T-helper 2 cell treated with Interferon-gamma antibody and Interleukin-4, amounts not matched to agents 100 ng/mL and 5 ng/mL, for 36 hours (primary cell): ENCODE measurements around the gene UBL3. TPM values are rescaled to one million over a fixed set of nuclear protein-coding genes. Genes with fewer than 3 reads are reported as not detected.

Experiments
- intact Hi-C: fragments of 100-400 bp; cut with micrococcal nuclease; formaldehyde crosslinking; loops from one replicate; pipeline ENCODE4 v1.15.1; 2023
- total RNA-seq: library from RNA; stranded (reverse); gene quantifications from 2 replicates; pipeline ENCODE4 v1.2.3, GENCODE V29; 2022

UBL3 gene
- total RNA-seq, 1 donor from 2014 or later = 10.8 TPM

DNA sequence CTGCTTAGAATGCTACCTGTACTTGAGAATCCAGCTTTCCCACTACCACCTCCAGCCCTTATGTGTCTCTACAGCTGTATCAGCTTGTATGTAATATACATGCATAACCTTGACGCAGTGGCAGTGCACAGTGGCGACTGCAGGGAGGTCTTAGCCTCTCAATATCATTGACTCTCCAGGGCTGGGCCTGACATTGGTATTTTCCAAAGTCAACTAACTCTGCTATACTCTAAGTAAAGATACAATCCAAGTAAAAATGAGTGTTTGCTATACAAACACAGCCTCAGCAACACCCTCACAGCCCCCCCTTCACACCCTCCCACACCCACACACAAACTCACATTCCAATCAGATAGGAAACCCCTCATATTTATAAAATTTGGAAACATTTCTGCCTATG is 6.7 kb upstream of the UBL3 start:
- intact Hi-C loops = no loop called here

DNA sequence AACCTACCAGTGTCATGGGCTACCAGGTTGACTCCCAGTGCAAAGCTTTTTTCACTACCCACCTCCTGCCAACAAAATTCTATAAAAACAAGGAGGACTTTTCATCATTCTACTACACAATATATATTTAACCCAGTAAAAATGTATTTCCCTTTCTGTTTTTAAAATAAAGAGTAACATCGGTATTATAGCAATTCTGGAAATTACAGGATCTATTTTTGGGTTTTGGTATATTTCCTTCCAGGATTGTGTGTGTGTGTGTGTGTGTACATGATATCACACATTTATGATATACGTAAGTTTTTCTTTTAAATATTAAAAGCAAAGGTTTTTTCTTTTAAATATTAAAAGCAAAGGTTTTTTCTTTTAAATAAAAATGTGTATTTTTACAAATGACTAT is 6.0 kb upstream of the UBL3 start:
- intact Hi-C loops = no loop called here

DNA sequence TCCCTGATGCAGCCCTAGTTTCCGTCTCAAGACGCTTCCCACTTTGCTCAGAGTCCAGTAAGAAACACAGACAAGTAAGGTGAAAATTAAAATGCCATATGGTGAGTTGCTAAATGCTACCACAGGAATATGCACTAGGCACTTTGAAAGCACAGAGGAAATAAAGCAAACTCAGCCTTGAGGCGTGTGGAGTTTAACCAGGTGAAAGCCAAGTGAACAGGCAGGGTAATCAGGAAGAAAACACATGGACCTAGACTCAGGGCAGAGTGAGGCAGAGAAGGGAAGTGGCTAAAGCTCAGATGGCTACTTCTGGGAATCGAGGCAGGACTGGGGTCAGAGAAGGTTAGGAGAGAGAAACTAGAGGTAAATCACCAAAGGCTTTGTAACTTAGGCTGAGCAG is 5.4 kb upstream of the UBL3 start:
- intact Hi-C loops = no loop called here

DNA sequence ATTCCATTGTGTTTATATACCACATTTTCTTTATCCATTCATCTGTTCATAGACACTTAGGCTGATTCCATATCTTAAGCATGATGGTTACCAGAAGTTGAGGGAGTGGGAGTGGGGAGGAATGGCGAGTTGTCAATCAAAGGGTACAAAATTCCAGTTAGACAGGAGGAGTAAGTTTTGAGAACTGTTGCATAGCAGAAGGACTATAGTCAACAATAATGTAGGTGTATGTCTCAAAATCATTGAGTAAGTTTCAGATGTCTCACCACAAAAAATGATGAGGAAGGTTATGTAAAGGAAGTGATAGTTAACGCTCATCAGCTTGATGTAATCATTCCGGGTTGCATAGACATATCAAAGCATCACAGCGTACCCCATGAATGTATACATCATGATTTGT is 4.6 kb upstream of the UBL3 start:
- intact Hi-C loops = no loop called here

DNA sequence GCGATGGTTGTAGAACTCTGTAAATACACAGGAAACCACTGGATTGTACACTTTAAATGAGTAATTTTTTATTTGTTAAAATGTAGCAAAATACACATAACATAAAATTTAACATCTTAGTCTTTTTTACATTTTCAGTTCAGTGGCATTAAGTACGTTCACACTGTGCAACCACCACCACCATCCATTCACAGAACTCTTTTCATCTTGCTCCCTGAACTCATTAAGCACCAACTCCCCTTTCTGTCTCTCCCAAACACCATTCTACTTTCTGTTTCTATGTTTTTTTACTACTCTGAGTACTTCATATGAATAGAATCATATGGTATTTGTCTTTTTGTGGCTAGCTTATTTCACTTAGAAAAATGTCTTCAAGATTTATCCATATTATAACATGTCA is 2.7 kb upstream of the UBL3 start:
- intact Hi-C loops = loop anchor here (5.0 kb wide), 2 partner anchors 534 to 614 kb away; partner anchors contain the start of gene HMGB1

DNA sequence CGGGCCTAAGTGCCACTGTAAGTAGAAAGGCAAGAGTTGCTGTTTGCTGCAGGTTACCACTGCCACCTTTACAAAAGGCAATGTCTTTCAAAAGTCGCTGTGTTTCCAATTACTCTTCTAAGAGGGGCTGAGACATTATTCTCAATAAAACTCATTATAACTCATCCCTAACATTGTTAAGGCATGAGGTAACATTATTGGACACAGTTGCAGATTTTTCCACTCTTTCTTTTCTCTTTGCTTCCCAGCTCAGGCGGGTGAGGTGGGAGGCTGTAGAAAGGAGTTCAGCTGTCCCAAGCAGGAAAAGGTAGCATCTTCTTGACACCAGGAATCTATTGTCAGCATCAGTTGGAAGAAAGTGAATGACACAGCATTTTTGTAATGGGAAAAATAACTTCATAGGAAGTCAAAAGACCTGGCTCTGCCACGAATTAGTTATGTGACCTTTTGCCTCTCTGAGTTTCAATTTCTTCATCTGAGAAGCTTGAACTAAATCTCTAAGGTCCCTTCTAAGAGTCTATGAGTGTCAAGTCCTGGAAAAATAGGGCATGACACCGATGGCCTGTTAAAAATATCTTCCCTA is 2.1 kb upstream of the UBL3 start:
- intact Hi-C loops = loop anchor here (5.0 kb wide), 2 partner anchors 535 to 615 kb away; partner anchors contain the start of gene HMGB1

DNA sequence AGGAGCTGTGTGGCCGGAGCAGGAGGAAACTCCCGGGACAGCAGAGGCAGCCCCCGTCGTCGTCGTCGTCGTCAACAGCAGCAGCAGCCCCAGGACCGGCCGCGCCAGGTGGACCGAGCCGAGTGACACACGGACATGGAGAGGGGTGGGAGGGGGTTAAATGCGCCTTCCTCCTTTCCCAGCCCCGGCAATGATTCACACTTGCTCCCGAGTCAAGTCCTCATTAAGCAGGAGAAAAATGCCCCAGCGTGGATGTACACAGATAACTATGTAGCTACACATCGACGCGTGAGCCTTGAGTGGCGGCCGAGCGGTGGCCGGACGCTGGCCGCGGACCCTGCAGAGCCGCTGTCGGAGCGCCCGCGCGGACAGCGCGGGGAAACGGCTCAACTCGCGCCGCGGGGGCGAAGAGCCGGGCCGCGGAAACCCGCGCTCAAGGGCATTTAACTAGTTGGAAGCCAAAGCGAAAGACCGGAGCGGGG is 645 bp downstream of the UBL3 start:
- intact Hi-C loops = loop anchor here (1.0 to 5.0 kb wide), 11 partner anchors 53 to 1313 kb away; partner anchors contain the start of genes HMGB1, KATNAL1, SLC7A1 and USPL1

DNA sequence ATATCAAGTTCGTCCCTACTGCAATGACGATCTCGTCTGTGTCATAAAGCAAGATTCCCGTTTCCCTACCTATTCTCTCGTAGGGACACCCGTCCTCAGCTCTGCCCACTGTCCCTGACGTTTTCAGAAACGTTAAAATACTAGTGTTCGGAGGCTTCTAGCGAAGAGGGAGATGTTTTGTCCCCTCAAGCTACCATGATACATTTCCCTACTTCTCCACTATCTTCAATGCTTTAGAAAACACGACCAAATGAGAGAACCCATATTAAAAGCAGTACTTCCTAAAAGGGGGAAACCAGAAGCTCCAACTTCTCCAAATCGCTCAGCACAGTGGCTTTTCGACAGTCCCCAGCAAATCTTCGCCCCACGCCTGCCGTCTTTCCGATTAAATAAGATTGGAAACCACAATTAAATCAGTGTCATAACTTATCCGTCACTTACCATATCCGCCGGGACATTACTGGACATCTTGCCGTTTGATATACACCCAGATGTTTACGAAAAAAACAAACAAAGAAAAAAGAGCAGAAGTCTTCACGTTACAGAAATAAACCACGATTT is 1.3 kb downstream of the UBL3 start:
- intact Hi-C loops = loop anchor here (1.0 to 5.0 kb wide), 4 partner anchors 53 to 1313 kb away; no protein-coding TSS in a partner anchor

DNA sequence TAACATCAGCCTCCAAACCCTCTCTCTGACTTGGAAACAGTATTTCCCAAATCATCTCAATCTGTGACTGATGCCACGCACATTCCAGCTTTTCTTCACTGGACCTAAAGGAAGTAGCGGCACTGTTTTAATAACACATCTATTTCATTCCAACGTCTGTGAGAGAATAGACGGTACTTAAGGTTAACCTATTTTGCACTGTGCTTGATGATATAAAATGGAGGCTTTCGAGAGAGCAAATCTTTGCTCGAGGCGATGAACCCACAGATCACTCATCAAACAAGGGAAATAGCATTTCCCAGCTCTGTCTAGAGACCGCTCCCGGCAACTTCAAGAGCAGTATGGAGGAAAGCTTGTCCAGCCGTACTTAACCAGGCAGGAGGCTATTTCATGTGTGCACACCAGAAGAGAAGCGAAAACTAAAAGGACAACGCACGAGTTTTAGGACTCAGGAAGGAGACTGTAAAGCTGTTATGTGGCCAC is 2.9 kb downstream of the UBL3 start:
- intact Hi-C loops = loop anchor here (5.0 kb wide), 3 partner anchors 55 to 75 kb away; no protein-coding TSS in a partner anchor

DNA sequence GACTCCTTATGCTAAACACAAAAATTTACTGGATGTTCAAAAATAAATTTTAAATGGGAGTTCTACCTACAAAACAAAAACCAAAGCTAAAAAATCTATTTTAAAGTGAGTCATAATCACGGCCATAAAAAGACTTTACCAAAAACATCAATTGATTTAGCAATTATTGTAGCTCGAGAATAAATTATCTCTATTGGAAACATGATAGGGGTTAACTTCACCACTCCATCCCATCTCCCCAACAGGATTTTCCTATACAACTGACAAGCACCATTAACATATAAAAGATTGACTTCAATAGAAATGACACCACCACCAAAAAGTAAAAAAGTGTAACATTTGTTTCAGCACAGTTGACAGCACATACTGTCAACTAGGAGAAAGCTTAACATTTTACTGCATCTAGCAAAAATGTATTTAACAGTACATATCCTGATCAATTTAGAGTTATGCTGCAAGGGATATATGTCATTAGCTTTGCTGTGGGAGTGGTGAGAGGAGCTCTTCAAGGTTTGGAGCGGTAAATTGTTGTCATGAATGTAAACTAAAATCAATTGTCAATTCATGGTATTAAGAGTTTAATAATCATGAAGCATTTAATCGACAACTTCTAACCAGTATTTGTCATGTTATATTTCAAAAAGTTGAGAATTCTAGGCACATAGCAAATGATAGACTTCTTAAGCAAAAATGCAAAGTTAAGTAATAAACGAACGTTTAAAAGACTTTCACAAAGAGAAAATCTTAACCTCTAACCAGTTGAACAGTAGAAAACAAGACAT is 3.8 kb downstream of the UBL3 start:
- intact Hi-C loops = loop anchor here (5.0 kb wide), 3 partner anchors 56 to 76 kb away; no protein-coding TSS in a partner anchor

DNA sequence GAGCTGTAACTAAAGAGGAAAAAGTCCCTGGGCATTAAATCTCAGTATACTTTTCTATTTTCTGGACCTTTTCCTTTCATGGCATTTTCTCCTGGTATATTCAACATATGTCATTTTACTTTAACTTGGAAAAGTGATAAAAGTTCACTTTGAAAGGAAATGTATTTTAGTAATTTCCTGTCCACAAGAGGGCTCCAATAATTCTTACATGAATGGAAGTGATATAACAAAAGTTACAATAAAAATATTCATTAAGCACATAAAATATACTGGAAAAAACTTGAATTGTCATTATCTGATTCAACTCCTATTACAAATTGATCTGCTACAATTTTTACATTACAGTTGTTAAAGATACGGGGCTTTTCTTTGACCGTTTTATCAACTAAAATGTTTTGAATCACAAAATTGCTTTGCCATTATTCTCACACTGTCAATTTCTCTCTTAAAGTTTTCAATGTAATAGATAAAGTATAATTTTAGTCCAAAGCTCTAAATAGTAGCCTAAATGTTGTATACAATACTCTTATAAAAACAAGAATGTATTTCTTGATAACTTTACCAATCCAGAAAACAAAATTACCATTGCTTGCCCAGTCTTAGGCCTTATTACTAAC is 4.9 kb downstream of the UBL3 start:
- intact Hi-C loops = loop anchor here (1.0 to 5.0 kb wide), 4 partner anchors 57 to 268 kb away; no protein-coding TSS in a partner anchor

DNA sequence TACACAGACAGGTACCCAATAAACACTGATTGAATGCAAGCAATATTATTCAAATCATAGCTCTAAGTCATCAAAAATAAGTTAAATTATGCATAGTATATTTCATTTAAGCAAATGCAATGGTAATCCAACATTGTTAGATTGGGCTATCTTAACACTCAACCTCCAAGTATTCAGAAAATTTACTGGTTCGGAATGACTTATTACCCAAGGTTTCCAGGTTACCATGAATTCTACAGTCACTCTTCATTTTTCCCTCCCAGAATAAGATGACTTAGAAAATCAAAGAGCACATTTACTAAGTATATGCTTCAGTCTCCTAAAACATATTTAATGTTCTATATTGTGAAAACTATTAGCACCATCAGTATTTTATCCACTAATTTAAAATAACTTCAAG is 6.0 kb downstream of the UBL3 start:
- intact Hi-C loops = no loop called here

DNA sequence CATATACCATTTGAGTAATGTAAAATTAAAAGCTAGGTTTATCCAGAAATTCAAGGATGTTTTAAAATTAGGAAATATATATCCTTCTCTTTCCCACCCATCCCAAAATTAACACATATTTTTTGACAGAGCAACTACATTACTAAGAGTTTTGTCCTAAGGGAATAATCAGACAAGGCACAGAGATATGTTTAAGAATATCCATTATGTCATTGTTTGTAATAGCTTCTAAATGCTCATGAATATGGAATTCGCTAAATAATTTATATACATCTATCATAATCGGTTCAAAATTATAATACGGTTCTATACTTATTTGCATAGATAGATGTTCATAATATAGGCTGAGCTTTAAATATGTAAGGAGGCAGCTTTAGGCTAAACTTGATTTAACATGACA is 9.8 kb downstream of the UBL3 start:
- intact Hi-C loops = no loop called here

DNA sequence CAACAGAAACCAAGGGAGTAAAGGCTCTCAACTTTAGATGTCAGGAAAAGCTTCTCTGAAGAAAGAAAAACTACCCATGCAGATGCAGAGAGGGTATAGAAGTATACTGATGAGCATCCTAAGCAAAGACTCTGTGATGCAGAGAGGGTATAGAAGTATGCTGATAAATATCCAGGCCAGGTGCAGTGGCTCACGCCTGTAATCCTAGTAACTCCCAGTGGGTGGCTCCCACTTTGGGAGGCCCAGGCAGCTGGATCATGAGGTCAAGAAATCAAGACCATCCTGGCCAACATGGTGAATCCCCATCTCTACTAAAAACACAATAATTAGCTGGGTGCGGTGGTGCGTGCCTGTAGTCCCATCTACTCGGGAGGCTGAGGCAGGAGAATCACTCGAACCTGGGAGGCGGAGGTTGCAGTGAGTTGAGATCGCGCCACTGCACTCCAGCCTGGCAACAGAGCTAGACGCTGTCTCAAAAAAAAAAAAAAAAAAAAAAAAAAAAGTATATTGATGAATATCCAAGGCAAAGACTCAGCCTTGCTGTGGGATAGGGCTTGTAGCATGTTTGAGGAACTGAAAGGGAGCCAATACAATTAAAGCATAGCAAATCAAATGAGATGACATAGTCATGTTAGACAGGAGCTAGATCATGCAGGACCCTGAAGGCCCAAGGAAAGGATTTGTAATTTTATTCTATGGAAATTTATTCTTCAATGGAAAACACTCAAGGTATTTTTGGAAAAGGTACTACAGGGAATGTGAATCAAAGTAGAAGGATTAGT is 14.9 kb downstream of the UBL3 start:
- intact Hi-C loops = no loop called here

DNA sequence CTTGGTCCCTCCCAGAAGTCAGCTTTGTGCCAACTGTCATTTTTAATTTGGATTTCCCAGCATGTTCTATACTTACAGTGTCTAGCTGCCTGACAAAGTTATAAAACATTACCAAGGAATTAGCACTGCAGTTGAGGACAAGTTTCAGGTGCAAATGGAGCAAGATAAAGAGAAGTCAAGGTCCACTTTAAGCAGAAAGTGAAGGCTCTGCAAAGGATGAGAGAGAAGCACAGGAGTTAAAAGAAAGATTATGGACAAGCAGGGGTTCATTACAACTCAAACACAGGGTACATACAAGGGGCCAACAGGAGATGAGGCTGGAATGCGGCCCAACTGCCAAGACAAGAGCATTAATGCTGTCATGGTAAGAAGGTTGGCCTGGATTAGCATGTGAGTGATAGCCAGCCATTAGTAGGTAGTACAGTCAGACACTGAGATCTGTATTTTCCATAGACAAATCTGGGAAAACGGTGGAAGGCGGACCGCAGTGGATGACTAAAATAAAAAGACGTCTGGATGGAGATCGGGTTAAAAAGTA is 17.6 kb downstream of the UBL3 start:
- intact Hi-C loops = no loop called here

DNA sequence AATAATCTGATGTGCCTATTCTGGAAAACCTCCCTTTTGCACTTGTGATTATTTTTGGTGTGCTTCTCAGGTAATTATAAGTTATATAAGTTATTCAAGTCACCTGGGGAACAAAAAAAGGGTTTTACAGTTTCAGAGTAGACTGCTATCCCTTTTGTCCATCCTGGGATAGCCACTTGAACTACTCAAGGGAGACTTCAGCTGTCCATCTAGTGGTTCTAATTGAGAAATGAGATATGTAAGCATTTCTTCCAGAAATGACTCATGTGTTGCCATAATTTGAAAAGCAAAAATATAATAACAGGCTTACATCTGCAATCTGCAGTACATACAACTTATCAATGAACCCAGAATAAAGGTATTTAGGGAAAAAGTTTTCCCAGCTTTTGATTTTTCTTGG is 20.4 kb downstream of the UBL3 start:
- intact Hi-C loops = no loop called here

DNA sequence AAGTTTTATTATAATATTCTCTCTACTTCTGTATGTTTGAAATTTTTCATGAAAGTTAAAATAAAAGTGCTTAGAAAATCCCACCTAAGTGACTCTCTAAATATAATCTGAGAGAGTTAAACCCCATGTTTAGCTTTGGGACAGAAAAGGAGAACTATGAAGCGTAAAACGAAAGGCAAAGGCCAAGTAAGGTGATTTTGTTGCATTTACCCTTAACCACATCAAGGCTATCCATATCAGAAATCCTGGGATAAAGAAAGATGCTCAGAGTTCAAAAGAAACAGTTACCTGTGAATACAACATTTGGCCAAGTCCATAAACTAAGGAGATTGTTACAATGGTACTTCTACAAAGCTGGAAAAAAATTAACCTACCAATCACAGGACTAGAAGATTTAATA is 31.3 kb downstream of the UBL3 start:
- intact Hi-C loops = no loop called here

DNA sequence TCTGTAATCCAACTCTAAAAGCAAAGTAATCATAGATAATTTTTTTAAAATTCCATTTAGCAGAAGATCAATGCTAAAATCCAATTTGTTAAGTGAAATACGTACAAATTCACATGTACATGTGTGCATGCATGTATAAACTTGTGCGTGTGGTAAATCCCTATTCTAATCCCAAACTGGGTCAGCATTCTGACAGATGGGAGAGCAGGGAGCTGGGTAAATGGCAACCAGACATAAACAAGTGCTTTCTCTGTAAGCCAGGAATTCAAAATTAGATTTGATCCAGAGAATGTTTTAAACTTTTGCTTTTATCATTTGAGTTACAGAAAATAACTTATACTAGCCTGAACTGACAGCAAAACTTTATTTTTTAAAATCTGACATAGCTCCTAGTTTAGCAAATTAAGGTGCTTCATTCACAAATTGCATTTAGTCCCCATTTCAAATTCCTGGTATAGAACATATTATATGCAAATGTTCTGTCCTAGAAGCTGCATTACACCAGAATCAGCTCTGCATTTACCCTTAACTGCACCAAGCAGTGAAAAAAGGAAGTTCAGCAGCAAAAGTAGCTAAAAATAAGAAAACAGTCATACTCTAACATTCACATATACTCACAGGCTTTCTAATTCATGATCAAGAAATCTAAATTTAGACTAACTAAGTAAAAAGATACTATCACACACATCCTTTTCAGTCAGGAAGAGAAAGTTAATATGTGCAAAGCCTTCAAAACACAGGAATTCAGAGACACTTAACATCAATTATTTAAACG is 32.6 kb downstream of the UBL3 start:
- intact Hi-C loops = no loop called here

DNA sequence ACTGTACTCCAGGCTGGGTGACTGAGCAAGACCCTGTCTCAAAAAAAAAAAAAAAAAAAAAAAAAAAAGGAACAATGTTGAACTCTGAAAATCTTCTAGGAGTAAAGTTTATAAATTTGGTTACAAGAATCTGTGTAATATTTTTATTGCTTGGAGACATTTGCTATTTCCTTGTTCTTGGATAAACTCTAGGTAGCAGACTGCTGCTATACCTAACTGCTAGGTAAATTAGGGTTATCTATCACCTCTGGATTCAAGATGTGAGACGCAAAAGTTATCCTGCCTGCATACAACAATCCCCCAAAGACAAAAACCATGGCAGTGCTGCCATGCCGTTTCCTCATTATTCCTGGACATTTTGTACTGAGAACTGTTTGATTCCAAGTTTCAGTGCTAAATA is 33.7 kb downstream of the UBL3 start:
- intact Hi-C loops = no loop called here

DNA sequence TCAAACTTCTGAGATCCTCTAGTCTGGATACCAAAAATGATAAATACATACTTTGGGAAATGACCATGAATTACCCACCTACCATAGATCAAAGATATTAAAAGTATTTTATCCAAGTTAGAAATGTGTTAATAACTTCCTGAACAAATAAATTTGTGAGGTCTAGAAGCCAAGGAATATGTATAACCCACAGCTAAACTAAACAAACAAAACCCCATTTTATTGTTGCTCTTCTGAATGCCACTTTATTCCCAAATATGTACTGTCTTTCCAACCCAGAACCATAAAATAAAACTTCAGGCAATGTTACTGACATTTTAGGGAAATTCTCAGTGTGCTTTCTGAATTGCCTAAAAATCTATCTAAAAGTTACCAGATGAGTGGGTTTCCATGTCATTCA is 35.1 kb downstream of the UBL3 start:
- intact Hi-C loops = no loop called here
